Gastroesophageal sphincter (tissue), 4 donors: ENCODE results near the gene LAMTOR5. TPM values are rescaled to one million over a fixed set of nuclear protein-coding genes. Genes with fewer than 3 reads are reported as not detected.

ENCODE experiments used
- ATAC-seq: fragments of 150-250 bp; one replicate; pipeline ENCODE4 v1.9.1; 2016; ENCODE audit warnings: mild to moderate bottlenecking, moderate library complexity
- H3K27ac ChIP-seq, 4 donors: fragments of 200-600 bp; sonication (generic) in 3 of 4; 1 replicate in 3 of 4; 2 replicates in 1 of 4; pipeline ENCODE4 v1.5.1; 2016 to 2019
- H3K27me3 ChIP-seq: fragments of 200-600 bp; sonication (generic); one replicate; pipeline ENCODE4 v1.5.1; 2019
- H3K36me3 ChIP-seq, 2 donors: fragments of 200-600 bp; sonication (generic); one replicate each; pipeline ENCODE4 v1.5.1; 2019; ENCODE audit warnings: control low read depth in 1 of 2
- H3K4me1 ChIP-seq, 3 donors: fragments of 200-600 bp; sonication (generic); 1 replicate in 2 of 3; 2 replicates in 1 of 3; pipeline ENCODE4 v1.5.1; 2016 to 2019; ENCODE audit warnings: control low read depth in 2 of 3
- H3K4me3 ChIP-seq, 2 donors: fragments of 200-600 bp; sonication (generic); one replicate each; pipeline ENCODE4 v1.5.1; 2019; ENCODE audit warnings: mild to moderate bottlenecking in 1 of 2, moderate library complexity in 1 of 2
- H3K9me3 ChIP-seq, 3 donors: fragments of 200-600 bp; sonication (generic); one replicate each; pipeline ENCODE4 v1.5.1; 2017 to 2019; ENCODE audit warnings: control low read depth in 2 of 3
- CTCF ChIP-seq, 4 experiments: fragments of 200-600 bp in 2 of 4; fragments of 450-650 bp in 2 of 4; sonication (generic) in 1 of 4; IDR thresholded peaks; one replicate each; pipeline ENCODE4 v1.5.1; 2017 to 2019; ENCODE audit warnings: antibody characterized with exemption in 4 of 4, mild to moderate bottlenecking in 2 of 4, moderate library complexity in 2 of 4
- EP300 ChIP-seq: sonication (generic); formaldehyde crosslinking; IDR thresholded peaks from one replicate; pipeline ENCODE4 v1.6.1; 2017; ENCODE audit warnings: antibody characterized with exemption, mild to moderate bottlenecking
- POLR2A ChIP-seq, 2 donors: fragments of 450-650 bp; IDR thresholded peaks; one replicate each; pipeline ENCODE4 v1.6.1; 2017; ENCODE audit warnings: antibody characterized with exemption in 2 of 2, mild to moderate bottlenecking in 2 of 2, moderate library complexity in 1 of 2
- POLR2AphosphoS5 ChIP-seq: sonication (generic); formaldehyde crosslinking; IDR thresholded peaks from one replicate; pipeline ENCODE4 v1.6.1; 2017; ENCODE audit warnings: antibody characterized with exemption
- WGBS, 2 donors: methylation state at CpG; one replicate each; pipeline ENCODE4 v1.1.5; 2018; ENCODE audit warnings: low coverage in 1 of 2; 5-methylcytosine and 5-hydroxymethylcytosine counted together
- total RNA-seq, 4 donors: library from RNA; depleted of rRNA; stranded (reverse); fragments of >200 nt; gene quantifications; one replicate each; pipeline ENCODE4 v1.1.0, GENCODE V29; 2016

LAMTOR5 gene
- total RNA-seq, 4 donors from 2014 or later: 72.5 to 126 (median 101) TPM

- no peak overlapping the region for H3K27ac ChIP-seq
- no peaks in the 10 kb centered on the region for H3K4me1 ChIP-seq
- H3K27me3 ChIP-seq: peaks cover 43% of the 10 kb centered on the region
- no peaks in the 10 kb centered on the region for H3K36me3 ChIP-seq
- WGBS, 2 donors: 84 to 88% methylated on average over 2 to 3 of the region's 6 CpGs
- H3K9me3 ChIP-seq: no peaks in the 10 kb centered on the region
- no peak overlapping the region for H3K4me3 ChIP-seq
- no peak for TF ChIP-seq CTCF (IDR thresholded peaks at IDR 0.05)
- no peak for TF ChIP-seq POLR2A (IDR thresholded peaks at IDR 0.05)
- no peak for TF ChIP-seq EP300
- no peak for TF ChIP-seq POLR2AphosphoS5
- ATAC-seq: no peak
Observed at GRCh38 chr1:110430366-110430765, 22.9 kb upstream of the LAMTOR5 start.

GRCh38 chr1:110428946-110429345, 21.5 kb upstream of the LAMTOR5 start:
- Histone ChIP-seq H3K4me1 (no peaks in the 10 kb centered on the region), H3K27ac (no peak overlapping the region), H3K4me3 (no peak overlapping the region), H3K36me3 (no peaks in the 10 kb centered on the region), H3K9me3 (no peaks in the 10 kb centered on the region), H3K27me3 (peaks cover 39% of the 10 kb centered on the region)
- ATAC-seq: no peak
- WGBS, 2 donors: 56 to 80% methylated on average over 1 to 4 of the region's 4 CpGs
- TF ChIP-seq CTCF (IDR thresholded peaks at IDR 0.05): no peak
- TF ChIP-seq POLR2AphosphoS5: no peak
- no peak for TF ChIP-seq POLR2A (IDR thresholded peaks at IDR 0.05)
- TF ChIP-seq EP300: no peak

GRCh38 chr1:110426854-110427253, 19.4 kb upstream of the LAMTOR5 start:
- Histone ChIP-seq H3K9me3 (no peaks in the 10 kb centered on the region), H3K27ac (no peak overlapping the region), H3K36me3 (no peaks in the 10 kb centered on the region), H3K4me1 (no peaks in the 10 kb centered on the region), H3K4me3 (no peak overlapping the region), H3K27me3 (peaks cover 23% of the 10 kb centered on the region)
- no peak for TF ChIP-seq CTCF (IDR thresholded peaks at IDR 0.05)
- TF ChIP-seq POLR2A (IDR thresholded peaks at IDR 0.05): no peak
- no peak for TF ChIP-seq EP300
- TF ChIP-seq POLR2AphosphoS5: no peak
- no peak for ATAC-seq
- 40 to 45% methylated on average over 1 to 2 of the region's 4 CpGs for WGBS, 2 donors

- no peak overlapping the region for H3K4me3 ChIP-seq
- H3K27ac ChIP-seq: peak overlapping the region in 1 of 4 donors; percentile 42
- H3K36me3 ChIP-seq: no peaks in the 10 kb centered on the region
- H3K4me1 ChIP-seq: no peaks in the 10 kb centered on the region
- WGBS, 2 donors: 45 to 65% methylated on average over 4 of the region's 9 CpGs
- TF ChIP-seq EP300 (no peak), POLR2AphosphoS5 (peak; percentile 35)
- ATAC-seq: peak; percentile 42
- no peaks in the 10 kb centered on the region for H3K9me3 ChIP-seq
- peaks cover 12% of the 10 kb centered on the region for H3K27me3 ChIP-seq
Observed at GRCh38 chr1:110425612-110426152, 18.2 kb upstream of the LAMTOR5 start.

GRCh38 chr1:110424699-110425611, 17.5 kb upstream of the LAMTOR5 start:
- H3K4me1 ChIP-seq: no peaks in the 10 kb centered on the region
- H3K9me3 ChIP-seq: no peaks in the 10 kb centered on the region
- peak; percentile 53 for ATAC-seq
- WGBS, 2 donors: 41 to 42% methylated on average over 5 to 7 of the region's 9 CpGs
- H3K27ac ChIP-seq: peak overlapping the region in 1 of 4 donors; percentile 42
- no peaks in the 10 kb centered on the region for H3K36me3 ChIP-seq
- no peak overlapping the region for H3K4me3 ChIP-seq
- peaks cover 4% of the 10 kb centered on the region for H3K27me3 ChIP-seq
- TF ChIP-seq POLR2AphosphoS5: peak; percentile 86
- no peak for TF ChIP-seq EP300
